ENCODE measurements around the gene RPH3AL.
"Not testable (repeated sequence)": the region's sequence is repeated elsewhere in the genome, so short reads cannot be mapped to it uniquely, and the experiment has no call there.

The RPH3AL gene

DNA sequence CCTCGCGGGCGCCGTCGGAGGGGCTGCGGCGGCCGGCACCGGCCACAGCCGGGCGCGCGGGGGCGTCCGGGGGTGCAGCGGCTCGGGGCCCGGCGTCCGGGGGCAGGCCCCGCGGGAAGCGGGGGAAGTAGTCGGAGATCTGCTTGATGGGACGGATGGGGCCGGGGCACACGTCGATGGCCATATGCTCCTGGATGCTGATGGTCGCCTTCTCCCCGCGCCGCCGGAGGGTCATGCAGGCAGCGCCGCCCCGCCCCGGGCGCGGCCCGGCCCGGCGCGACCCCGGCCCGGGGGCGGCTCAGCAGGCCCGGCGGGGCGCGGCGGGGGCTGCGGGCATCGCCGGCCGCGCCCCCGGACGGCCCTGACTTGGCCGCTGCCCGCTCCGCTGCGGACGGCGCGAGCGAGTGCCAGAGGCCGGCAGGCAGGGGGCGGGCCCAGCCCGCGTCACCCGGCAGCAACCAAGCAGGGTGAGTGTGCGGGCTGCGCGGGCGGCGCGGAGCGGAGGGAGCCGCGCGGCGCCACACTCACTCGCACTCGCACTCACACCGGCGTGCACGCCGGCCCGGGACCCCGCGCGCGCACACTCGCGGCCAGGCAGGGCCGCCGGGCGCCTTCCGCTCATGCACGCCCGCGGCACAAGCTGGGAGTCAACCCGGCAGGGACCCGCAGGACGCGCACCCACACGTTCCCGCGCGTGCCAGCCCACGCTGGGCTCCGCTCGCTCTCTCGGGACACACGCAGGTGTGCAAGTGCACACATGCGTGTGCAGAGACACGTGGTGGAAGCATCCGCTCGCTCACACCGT lies 171.2 kb downstream of the RPH3AL start, which contains the start of gene DOC2B:
DOC2B (minus strand) TSS at position 406 of the 805 bp plus-strand sequence; CDS start at position 235, 171 bp downstream.
- no peak for DNase-seq (ENCODE audit: low read depth, low spot score)
- H3K4me3 ChIP-seq (ENCODE audit: low read length), result no peak within 1 kb of the TSS

DNA sequence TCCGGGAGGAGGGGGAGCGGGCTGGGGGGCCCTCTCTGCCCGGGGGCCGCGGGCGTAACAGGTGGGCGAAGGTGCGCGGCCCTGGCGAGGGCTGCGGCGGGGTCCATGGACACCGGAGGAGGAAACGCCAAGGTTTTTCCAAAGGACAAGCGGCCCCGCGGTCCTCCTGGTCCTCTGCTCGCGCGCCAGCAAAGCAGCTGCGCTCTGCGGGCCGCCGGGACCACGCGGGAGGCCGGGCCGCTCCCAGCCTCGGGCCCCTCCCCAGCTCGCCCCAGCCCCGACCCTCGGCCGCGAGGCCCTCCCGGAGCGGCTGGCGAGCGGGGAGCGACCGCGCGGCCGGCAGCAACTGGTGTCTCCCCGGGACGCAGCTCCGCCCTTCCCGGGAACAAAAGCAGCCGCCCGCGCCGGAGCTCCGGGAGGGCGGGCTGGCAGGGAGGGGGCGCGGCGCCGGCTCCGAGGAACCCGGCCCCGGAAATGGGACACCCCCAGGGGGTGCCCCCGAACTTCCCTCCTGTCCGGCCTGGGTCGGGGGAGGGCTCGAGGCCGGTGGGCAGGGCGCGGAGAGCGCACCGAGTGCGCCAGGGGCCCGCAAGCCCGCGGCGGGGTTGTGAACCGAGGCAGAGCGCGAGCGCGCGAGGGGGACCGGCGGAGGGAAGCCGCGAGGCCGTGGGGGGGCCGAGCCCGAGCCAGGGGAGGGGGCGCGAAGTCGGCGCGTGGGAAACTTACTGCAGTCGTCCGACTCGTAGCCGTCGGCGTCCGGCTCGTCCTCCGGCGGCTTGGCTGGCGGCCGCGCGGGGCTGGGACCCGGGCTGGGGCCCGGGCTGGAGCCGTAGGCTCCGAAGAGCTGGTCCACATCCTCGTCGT lies 172.0 kb downstream of the RPH3AL start:
- no peak for DNase-seq (ENCODE audit: low read depth, low spot score)
- no peak overlapping the region for H3K4me3 ChIP-seq (ENCODE audit: low read length)

DNA sequence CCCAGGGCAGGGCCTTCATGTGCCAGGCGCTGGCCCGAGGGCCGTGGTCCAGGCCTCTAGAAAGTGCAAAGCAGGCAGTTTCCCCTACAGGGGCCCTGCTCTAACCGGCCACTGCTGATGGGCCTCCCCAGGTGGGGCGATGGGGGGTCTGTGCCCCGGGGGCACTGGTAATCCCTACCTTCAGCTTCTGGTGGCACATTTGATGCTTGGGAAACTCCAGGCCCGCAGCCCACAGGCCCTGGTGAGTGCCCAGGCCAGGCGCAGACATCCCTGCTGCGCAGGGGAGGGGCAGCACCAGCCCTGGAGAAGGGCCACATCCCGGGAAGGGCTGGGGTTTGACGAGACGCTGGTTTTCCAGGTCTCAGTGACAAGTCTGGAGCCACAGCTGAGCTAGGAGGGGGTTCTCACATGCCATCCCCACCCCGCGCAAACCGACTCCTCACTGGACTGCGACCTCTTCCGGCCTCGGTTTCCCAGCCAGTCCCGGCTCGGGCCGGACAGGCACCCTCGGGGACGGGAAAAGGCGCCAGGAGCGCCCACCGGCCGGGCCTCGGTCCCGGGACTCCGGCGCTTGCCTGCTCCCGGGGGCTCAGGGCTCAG lies 172.7 kb downstream of the RPH3AL start:
- DNase-seq (ENCODE audit: low read depth, low spot score), result no peak
- no peak overlapping the region for H3K4me3 ChIP-seq (ENCODE audit: low read length)

DNA sequence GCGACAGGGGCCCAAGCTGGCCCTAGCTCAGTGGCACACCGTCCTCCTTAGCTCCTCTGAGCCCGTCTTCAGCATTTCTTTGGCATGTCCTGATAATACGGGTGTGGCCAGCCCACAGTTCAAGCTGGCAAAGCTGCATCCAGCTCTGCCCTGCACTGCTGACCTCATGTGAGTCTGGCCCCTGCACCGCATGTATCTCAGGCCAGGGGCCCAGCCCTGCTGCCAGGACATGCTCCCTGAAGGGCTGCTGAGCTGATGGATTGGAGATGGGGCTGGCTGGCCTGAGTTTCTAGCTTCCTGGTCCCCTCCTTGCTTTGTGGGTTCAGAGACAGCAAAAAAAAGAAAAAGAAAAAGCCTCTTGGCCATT lies 173.6 kb downstream of the RPH3AL start:
- no peak overlapping the region for H3K4me3 ChIP-seq (ENCODE audit: low read length)

DNA sequence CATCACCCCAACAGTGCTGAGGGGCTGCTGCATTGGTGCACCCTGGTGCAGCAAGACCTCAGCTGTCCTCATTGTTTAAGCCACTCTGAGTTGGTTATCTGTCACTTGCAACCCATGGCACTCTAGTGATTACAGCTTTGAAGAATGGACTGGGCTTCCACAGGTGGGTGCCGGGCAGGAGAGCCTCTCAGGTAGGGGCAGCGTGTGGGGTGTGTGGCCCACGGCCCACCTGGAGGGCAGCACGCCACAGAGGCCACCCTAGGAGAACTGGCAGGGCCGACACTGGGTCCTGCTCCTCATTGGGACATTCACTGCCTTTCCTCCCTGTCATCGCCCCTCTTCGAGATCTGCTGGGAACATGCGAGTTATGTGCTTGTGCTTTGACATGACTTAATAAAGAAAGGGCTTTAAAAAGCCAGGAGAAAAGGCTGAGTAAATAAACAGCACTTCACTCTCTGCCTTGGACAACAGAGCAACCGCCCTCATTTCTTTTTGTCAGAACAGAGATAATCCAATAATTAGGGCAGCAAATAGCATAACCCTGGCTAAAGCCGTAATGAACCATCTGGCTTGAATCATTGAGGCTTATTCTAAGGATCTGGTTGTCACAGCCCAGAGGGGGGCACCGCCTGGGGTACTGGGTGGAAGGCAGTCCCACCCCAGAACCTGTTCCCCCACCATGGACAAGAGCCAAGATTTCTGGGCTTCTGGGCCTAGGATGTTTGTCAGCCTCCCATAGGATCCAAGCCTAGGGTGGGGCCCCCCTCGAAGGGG lies 174.1 kb downstream of the RPH3AL start:
- DNase-seq (ENCODE audit: low read depth, low spot score), result no peak
- no peak overlapping the region for H3K4me3 ChIP-seq (ENCODE audit: low read length)

More for the DNA sequence above, 173.6 kb downstream of the RPH3AL start:
- DNase-seq (ENCODE audit: low read depth, low spot score), result no peak

DNA sequence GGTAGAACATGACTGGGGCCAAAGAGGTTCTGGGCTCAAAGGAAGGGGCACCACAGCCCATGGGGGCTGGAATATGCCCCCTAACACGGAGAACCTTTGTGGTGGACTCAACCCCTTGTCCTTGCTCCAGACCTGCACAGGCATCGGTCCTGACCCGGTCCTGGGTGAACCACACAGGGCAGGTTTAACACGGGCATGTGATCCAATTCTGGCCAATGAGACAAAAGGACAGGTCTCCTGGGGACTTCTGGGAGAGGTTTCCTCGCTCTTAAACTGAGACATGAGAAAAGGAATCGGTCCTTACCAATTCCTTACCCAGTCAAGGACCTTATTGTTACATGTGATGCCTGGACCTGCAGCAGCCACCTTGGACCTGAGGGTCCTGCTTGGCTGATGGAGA lies 174.8 kb downstream of the RPH3AL start:
- no peak overlapping the region for H3K4me3 ChIP-seq (ENCODE audit: low read length)
- no peak for DNase-seq (ENCODE audit: low read depth, low spot score)

DNA sequence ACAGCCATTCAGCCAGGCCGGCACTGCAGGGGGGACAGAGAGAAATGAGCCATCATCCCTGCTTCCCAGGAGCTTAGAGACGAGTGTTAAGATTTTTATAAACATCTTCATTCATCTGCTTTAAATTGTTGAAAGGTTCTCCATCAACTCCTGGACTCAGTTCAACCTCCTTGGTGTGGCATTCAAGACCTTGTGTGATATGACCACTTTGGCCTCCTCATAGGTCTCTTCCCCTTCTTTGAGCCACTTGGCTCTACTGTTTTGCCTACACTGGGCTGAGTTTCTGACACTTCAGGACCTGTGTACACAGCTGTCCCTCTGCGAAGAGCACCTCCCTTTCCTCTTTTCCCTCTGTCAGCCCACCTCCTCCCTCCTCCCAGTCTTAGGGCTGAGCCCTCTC lies 175.5 kb downstream of the RPH3AL start:
- no peak for DNase-seq (ENCODE audit: low read depth, low spot score)
- no peak overlapping the region for H3K4me3 ChIP-seq (ENCODE audit: low read length)

DNA sequence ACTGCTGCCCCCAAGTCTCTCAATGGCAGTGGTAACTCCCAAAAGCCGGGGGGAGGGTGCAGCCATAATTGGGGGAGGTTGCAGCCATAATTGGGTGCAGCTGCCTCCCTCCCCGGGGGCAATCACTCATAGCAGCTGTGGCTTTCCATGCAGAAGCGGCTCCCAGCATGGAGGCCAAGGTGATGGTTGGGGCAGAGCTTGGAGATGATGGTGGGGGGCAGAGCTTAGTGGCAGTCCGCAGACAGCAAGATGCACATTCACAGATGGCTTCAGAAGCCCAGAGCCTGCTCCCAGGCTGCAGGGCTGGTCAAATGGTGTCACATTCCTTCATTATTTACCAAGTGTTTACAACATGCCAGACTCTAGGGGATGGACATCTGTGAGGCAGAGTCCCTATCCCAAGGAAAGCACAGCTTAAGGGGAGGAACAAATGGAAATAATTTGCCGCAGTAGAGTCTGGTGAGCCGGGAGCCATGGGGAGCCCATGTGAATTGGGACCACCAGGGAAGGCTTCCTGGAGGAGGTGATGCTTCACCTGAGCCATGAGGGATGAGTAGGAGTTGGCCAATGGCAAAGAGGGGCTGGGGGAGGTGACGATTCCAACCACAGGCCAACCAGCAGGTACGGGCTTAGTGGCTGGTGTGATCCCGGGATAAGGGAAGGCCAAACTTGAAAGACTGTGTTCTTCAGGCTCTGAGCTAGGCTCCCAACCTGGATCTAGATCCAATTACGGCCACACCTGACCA lies 179.3 kb downstream of the RPH3AL start:
- no peak overlapping the region for H3K4me3 ChIP-seq (ENCODE audit: low read length)
- no peak for DNase-seq (ENCODE audit: low read depth, low spot score)

DNA sequence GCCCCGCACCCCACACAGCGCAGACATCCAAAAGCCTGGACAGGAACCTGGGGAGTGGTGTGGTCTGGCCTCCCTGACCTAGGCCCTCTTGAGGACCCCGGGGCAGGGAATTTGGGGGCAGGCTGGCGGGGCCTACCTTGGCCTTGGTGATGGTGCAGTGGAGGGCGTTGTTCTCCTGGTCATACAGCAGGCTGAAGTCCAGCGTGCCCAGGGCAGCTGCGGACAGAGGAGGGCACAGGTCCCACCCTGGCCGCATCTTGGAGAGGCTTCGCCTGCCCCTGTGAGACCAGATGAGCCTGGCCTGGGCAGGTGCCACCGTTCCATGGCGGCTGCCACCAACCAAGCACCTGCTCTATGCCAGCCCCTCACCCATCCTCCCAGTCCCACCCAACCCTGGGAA lies 180.2 kb downstream of the RPH3AL start:
- DNase-seq (ENCODE audit: low read depth, low spot score), result no peak
- H3K4me3 ChIP-seq (ENCODE audit: low read length), result no peak overlapping the region

DNA sequence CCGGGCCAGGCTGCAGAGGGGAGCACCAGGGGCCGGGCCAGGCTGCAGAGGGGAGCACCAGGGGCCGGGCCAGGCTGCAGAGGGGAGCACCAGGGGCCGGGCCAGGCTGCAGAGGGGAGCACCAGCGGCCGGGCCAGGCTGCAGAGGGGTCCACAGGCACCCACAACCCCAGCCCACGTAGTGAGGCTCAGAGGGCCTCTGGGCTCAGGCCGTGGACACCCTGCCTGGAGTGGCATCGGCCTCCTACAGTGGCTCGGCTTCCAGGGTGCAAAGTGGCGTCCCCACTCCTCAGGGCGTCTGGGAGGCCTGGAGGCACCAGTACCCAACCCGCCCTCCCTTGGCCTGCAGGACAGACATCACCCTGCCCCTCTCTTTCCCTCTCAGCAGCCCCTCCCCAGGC lies 180.7 kb downstream of the RPH3AL start:
- no peak for DNase-seq (ENCODE audit: low read depth, low spot score)
- H3K4me3 ChIP-seq (ENCODE audit: low read length), result no peak overlapping the region

DNA sequence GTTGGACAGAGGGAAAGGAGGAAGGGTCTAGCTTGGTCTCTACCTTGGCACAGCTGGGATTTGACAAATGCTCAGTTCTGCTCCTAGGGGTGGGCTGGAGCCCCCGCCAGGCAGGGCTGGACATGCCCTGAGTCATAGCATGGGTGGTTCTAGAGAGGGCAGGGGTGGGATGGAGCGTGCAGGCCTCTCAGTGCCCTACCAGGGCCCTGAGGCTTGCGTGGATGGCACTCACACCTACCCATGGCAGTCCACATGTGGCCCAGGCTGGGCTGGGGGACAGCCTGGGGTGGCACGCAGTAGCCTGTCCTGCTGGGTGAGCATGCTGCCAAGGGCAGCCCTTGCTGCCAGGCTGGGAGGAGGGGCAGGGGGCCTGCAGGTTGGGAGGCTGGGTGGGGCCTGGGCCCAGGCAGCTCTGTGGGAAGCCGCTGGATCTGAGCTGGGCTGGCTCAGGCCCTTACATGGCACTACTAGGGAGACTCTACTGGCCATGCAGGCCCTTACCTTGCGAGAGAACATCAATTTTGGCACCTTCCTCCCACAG lies 182.4 kb downstream of the RPH3AL start:
- no peak overlapping the region for H3K4me3 ChIP-seq (ENCODE audit: low read length)
- DNase-seq (ENCODE audit: low read depth, low spot score), result no peak

DNA sequence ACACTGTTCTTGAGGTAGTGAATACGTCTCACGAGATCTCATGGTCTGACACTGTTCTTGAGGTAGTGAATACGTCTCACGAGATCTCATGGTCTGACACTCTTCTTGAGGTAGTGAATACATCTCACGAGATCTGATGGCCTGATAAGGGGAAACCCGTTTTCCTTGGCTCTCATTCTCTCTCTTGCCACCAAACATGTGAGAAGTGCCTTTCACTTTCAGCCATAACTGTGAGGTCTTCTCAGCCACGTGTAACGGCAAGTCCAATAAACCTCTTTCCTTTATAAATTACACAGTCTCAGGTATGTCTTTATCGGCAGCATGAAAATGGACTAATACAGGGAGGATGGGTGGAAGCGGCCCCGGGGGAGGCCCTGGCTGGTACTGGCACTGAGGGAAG lies 184.0 kb downstream of the RPH3AL start:
- H3K4me3 ChIP-seq (ENCODE audit: low read length); DNase-seq (ENCODE audit: low read depth, low spot score): not testable (repeated sequence)

DNA sequence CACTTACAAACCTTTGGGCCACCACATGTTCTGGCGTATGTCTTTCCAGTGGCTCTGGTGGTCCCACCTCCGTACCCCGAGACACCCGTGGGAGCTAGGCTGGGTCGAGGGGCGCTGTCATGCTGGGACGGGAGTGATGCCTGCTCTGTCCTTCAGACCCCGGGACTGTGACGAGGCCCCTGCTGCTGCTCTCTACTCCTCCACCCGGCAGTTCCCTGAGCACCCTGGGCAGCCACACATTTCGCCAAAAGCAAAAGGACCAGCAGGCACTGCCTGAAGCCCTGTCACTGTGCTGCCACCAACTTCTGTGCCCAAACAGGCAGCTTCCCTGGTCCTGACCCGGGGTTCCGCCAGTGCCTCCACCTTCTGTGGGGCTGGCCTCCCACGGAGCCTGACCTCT lies 186.7 kb downstream of the RPH3AL start:
- no peak for DNase-seq (ENCODE audit: low read depth, low spot score)
- no peak overlapping the region for H3K4me3 ChIP-seq (ENCODE audit: low read length)

DNA sequence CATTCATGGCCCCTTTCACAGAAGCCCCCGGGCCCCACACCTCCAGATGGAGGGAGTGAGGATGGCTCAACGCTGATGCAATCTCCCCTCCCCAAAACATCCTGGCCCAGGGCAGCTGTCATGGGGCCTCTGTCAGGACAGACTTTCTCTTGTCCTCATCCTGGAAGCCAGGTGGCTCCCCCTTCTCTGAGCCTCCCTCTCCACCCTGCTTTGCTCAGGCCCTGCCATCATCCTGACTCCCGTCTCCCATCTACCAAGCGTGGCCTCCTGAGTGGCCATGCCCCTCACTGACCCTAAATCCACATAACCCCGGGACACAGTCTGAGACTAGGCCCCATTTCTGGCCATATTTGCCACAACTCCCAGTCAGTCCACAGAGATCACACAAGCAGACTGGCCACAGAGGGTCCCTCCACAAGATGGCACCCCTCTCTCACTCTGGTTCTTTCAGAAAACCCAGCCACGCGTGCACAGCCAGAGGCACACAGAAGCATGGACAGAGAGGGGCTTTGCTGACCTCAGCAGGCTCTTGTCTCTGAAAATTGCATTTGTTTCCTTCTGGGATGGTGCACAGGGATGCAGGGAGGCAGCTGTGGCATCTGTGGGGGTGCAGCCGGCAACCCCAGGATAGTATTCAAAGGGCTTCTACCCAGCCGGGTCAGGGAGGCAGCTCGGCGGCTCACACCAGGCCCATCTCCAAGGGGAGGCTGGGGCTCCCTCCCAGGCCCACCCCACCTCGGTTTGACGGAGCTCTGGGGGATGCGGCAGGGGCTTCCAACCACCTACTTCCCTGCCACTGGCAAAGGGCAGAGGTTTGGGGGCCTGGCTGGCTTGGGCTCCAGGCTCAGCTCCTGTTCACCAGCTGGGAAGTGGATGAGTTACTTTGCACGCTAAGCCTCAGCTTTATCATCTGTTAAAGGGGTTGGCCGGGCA lies 188.0 kb downstream of the RPH3AL start:
- no peak overlapping the region for H3K4me3 ChIP-seq (ENCODE audit: low read length)

DNA sequence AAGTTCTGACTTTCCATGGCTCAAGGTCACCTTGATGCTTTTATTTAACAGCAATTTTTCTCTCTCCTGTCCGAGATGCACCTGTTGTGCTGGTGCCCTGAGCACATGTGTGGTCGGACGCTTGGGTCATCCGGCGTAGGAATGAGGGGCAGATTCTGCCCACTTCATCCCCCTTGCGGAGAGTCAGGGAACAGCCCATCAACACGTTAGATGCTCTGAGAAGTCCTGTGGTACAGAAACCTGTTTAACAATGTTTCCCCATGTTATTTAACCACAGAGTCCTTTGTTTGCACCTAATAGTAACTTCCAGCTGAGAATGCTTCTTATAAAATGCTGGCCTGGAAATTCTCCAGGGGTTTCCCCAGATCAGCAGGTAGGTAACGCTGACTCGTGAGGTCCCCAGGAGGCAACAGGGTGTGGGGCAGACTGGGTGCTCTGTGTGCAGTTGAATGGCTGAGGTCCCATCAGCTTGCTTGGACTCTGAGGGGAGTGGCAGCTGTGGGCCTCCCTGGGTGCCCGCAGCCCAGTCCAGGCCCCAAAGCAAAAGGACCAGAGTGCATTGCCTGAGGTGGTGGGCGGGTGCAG lies 189.0 kb downstream of the RPH3AL start:
- no peak for DNase-seq (ENCODE audit: low read depth, low spot score)
- no peak overlapping the region for H3K4me3 ChIP-seq (ENCODE audit: low read length)

More for the DNA sequence above, 188.0 kb downstream of the RPH3AL start:
- peak; percentile 14 for DNase-seq (ENCODE audit: low read depth, low spot score)

DNA sequence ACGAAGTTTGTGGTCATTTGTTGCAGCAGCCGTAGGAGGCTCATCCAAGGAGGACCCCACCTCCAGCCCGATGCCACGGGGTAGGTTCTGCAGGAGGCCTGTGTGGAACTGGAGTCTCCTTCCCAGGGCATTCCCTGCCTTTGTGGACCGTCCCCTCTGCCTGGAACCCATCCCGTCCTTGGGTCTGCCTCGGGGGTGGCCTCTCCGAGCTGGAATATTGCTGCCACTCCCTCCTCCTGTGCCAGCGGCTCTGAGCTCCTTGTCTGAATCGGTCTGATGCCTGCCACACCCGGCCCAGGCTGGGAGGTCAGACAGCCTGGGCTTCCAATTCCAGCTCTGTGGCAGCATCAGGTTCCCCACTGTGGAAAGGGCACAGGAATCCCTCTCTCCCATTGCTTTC lies 189.9 kb downstream of the RPH3AL start:
- no peak overlapping the region for H3K4me3 ChIP-seq (ENCODE audit: low read length)
- DNase-seq (ENCODE audit: low read depth, low spot score), result no peak

Data from Jurkat, Clone E6-1 (cell line).